Measurements from ENCODE around the gene HIP1. TPM values are rescaled to one million over a fixed set of nuclear protein-coding genes. Genes with fewer than 3 reads are reported as not detected.
A peak's percentile ranks its signal among the peaks of the same experiment; 100 is the strongest.
"Not testable (repeated sequence)": the region's sequence is repeated elsewhere in the genome, so short reads cannot be mapped to it uniquely, and the experiment has no call there.

HIP1 gene
- total and polyA plus RNA-seq, 4 donors: 26.0 to 44.0 (median 35.3) TPM

GRCh38 chr7:75771224-75771623 is 32.5 kb upstream of the HIP1 start:
- Histone ChIP-seq H3K27me3 (ENCODE audit: control insufficient read depth, insufficient read depth, low read length) (no peaks in the 10 kb centered on the region), H3K9me3 (ENCODE audit: control insufficient read depth, insufficient read depth, low read length) (no peaks in the 10 kb centered on the region), H3K27ac (ENCODE audit: low read depth, low read length) (no peak overlapping the region), H3K4me1 (ENCODE audit: control insufficient read depth, insufficient read depth, low read length) (no peaks in the 10 kb centered on the region), H3K36me3 (ENCODE audit: control insufficient read depth, insufficient read depth, low read length) (no peaks in the 10 kb centered on the region), H3K4me3 (ENCODE audit: low read depth, low read length) (no peak overlapping the region)
- DNase-seq (ENCODE audit: low read depth in 4 of 6, low spot score in 6 of 6): no peak
- no CpG with 5 or more reads among the region's 1 CpG for WGBS (ENCODE audit: insufficient coverage)

DNA sequence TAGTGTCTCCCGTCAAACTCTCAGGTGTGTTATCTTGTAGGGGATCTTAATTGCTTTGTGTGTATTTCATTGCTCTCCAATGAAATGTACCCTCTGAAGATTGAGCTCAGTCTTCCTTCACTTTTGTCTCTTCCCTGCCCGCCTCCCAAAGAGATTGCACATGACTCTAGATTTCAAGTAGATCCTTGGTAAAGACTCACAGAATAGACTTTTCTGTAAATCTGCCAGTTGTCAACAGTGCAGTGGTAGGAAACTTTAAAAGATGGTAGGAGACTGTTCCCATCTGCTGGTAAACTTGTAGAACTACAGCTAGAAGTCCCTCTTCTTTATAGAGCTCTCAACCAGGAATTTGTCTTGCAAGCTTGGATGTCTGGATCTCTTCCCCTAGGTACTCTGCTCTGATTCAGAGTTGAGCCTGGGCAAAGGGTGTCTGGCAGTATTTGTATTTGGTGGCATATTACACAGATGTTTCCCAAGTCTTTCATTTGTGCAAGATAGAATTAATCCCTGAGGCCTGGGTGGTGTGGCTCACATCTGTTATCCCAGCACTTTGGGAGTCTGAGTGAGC is 23.7 kb upstream of the HIP1 start:
- Histone ChIP-seq H3K4me3 (ENCODE audit: low read depth, low read length) (no peak overlapping the region), H3K27ac (ENCODE audit: low read depth, low read length) (no peak overlapping the region), H3K27me3 (ENCODE audit: control insufficient read depth, insufficient read depth, low read length) (no peaks in the 10 kb centered on the region), H3K4me1 (ENCODE audit: control insufficient read depth, insufficient read depth, low read length) (no peaks in the 10 kb centered on the region), H3K9me3 (ENCODE audit: control insufficient read depth, insufficient read depth, low read length) (no peaks in the 10 kb centered on the region), H3K36me3 (ENCODE audit: control insufficient read depth, insufficient read depth, low read length) (no peaks in the 10 kb centered on the region)
- WGBS (ENCODE audit: insufficient coverage): no CpG with 5 or more reads among the region's 2 CpGs
- DNase-seq (ENCODE audit: low read depth in 4 of 6, low spot score in 6 of 6): peak in 4 of 6 donors; percentile 51 to 89 (median 60)

DNA sequence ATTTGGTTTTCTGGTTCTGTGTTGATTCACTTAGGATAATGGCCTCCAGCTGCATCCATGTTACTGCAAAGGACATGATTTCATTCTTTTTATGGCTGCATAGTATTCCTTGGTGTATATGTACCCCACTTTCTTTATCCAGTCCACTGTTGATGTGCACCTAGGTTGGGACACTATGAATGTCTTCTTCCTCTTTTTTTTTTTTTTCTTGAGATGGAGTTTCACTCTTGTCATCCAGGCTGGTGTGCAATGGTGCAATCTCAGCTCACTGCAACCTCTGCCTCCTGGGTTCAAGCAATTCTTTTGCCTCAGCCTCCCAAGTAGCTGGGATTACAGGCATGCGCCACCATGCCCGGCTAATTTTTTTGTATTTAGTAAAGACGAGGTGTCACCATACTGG is 23.1 kb upstream of the HIP1 start:
- WGBS (ENCODE audit: insufficient coverage): 100% methylated on average over 2 of the region's 3 CpGs
- not testable (repeated sequence) for H3K27me3 ChIP-seq (ENCODE audit: control insufficient read depth, insufficient read depth, low read length); H3K4me1 ChIP-seq (ENCODE audit: control insufficient read depth, insufficient read depth, low read length); H3K27ac ChIP-seq (ENCODE audit: low read depth, low read length); H3K36me3 ChIP-seq (ENCODE audit: control insufficient read depth, insufficient read depth, low read length); DNase-seq (ENCODE audit: low read depth in 4 of 6, low spot score in 6 of 6); H3K4me3 ChIP-seq (ENCODE audit: low read depth, low read length); H3K9me3 ChIP-seq (ENCODE audit: control insufficient read depth, insufficient read depth, low read length)

- no peaks in the 10 kb centered on the region for H3K36me3 ChIP-seq (ENCODE audit: control insufficient read depth, insufficient read depth, low read length)
- no peaks in the 10 kb centered on the region for H3K9me3 ChIP-seq (ENCODE audit: control insufficient read depth, insufficient read depth, low read length)
- no peaks in the 10 kb centered on the region for H3K27me3 ChIP-seq (ENCODE audit: control insufficient read depth, insufficient read depth, low read length)
- DNase-seq (ENCODE audit: low read depth in 4 of 6, low spot score in 6 of 6): no peak
- no peak overlapping the region for H3K27ac ChIP-seq (ENCODE audit: low read depth, low read length)
- H3K4me3 ChIP-seq (ENCODE audit: low read depth, low read length): no peak overlapping the region
- no CpG with 5 or more reads among the region's 2 CpGs for WGBS (ENCODE audit: insufficient coverage)
- H3K4me1 ChIP-seq (ENCODE audit: control insufficient read depth, insufficient read depth, low read length): peaks cover 4% of the 10 kb centered on the region
These were observed 19.8 kb upstream of the HIP1 start for GRCh38 chr7:75758491-75758890.

DNA sequence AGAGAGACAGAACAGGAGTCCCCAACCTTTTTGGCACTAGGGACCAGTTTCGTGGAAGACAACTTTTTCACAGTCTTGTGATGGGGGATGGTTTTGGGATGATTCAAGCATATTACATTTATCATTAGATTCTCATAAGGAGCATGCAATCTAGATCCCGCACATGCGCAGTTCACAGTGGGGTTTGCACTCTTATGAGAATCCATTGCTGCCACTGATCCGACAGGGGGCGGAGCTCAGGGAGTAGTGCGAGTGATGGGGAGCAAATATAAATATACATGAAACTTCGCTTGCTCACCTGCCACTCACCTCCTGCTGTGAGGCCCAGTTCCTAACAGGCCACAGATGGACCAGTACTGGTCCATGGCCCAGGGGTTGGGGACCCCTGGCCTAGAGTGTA is 19.1 kb upstream of the HIP1 start:
- Histone ChIP-seq H3K27ac (ENCODE audit: low read depth, low read length) (no peak overlapping the region), H3K36me3 (ENCODE audit: control insufficient read depth, insufficient read depth, low read length) (no peaks in the 10 kb centered on the region), H3K9me3 (ENCODE audit: control insufficient read depth, insufficient read depth, low read length) (no peaks in the 10 kb centered on the region), H3K27me3 (ENCODE audit: control insufficient read depth, insufficient read depth, low read length) (no peaks in the 10 kb centered on the region), H3K4me3 (ENCODE audit: low read depth, low read length) (no peak overlapping the region), H3K4me1 (ENCODE audit: control insufficient read depth, insufficient read depth, low read length) (peaks cover 4% of the 10 kb centered on the region)
- WGBS (ENCODE audit: insufficient coverage): 100% methylated on average over 1 of the region's 7 CpGs
- DNase-seq (ENCODE audit: low read depth in 4 of 6, low spot score in 6 of 6): no peak

DNA sequence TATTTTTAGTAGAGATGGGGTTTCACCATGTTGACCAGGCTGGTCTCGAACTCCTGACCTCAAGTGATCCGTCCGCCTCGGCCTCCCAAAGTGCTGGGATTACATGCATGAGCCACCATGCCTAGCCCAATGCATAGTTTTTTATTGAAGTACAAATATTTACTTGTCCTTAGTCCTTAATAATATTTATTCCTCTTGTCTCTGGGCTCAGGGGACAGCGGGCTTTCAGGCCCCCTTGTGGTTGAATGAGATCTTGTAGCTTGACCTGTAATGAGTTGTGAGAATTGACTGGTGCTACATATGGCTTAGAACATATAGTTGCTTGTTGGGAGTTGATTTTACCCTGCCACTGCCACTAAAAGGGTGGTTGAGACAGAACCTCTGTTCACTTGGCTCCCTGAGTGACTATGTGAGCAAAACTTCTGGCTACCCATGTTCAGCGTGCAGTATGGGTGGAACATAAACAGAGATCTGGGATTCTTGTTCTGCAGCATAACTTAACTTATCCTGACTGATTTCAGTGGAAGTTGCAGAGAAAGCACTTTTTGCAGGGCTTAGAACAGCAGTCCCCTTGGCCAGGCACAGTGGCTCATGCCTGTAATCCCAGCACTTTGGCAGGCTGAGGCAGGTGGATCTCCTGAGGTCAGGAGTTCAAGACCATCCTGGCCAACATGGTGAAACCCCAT is 18.4 kb upstream of the HIP1 start:
- Histone ChIP-seq H3K4me3 (ENCODE audit: low read depth, low read length) (no peak overlapping the region), H3K36me3 (ENCODE audit: control insufficient read depth, insufficient read depth, low read length) (no peaks in the 10 kb centered on the region), H3K27ac (ENCODE audit: low read depth, low read length) (no peak overlapping the region), H3K27me3 (ENCODE audit: control insufficient read depth, insufficient read depth, low read length) (no peaks in the 10 kb centered on the region), H3K4me1 (ENCODE audit: control insufficient read depth, insufficient read depth, low read length) (peaks cover 4% of the 10 kb centered on the region), H3K9me3 (ENCODE audit: control insufficient read depth, insufficient read depth, low read length) (no peaks in the 10 kb centered on the region)
- DNase-seq (ENCODE audit: low read depth in 4 of 6, low spot score in 6 of 6): no peak
- 80% methylated on average over 1 of the region's 6 CpGs for WGBS (ENCODE audit: insufficient coverage)

DNA sequence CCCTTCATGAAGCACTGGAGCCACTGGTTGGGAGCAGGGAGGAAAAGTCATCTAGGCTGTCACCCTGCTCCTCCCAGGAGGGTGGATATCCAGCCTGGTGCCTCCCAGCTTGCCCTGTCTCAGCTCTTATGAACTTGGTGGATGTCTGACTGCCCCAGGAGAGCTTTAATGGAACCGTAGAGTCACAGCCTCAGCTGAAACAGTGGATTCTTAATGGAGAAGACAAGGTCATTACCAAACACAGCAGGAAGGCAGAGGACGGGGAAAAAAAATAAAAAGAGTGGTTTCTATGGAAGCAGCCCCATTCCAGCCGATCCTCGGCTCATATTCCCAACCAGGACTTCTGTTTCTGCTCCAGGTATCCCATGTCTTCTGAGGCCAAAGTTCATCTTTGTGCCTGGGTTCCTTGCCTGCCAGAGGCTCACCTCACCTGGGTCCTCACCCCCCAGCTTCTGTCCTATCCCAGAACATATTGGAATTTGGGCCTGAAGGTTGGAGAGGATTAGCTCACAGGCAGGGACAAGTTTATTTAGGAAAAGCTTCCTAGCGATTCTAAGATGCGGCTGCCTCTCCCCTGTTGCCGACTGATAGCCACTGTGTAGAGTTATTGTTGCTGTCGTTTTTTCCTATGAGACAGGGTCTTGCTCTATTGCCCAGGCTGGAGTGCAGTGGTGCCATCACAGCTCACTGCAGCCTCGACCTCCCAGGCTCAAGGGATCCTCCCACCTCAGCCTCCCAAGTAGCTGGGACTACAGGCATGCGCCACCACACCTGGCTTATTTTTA is 17.7 kb upstream of the HIP1 start:
- no peak overlapping the region for H3K27ac ChIP-seq (ENCODE audit: low read depth, low read length)
- H3K27me3 ChIP-seq (ENCODE audit: control insufficient read depth, insufficient read depth, low read length): no peaks in the 10 kb centered on the region
- peak in 1 of 6 donors; percentile 53 for DNase-seq (ENCODE audit: low read depth in 4 of 6, low spot score in 6 of 6)
- no peak overlapping the region for H3K4me3 ChIP-seq (ENCODE audit: low read depth, low read length)
- no peaks in the 10 kb centered on the region for H3K9me3 ChIP-seq (ENCODE audit: control insufficient read depth, insufficient read depth, low read length)
- 58% methylated on average over 7 of the region's 10 CpGs for WGBS (ENCODE audit: insufficient coverage)
- no peaks in the 10 kb centered on the region for H3K36me3 ChIP-seq (ENCODE audit: control insufficient read depth, insufficient read depth, low read length)
- H3K4me1 ChIP-seq (ENCODE audit: control insufficient read depth, insufficient read depth, low read length): peaks cover 4% of the 10 kb centered on the region

GRCh38 chr7:75743455-75743859 is 4.7 kb upstream of the HIP1 start:
- H3K27me3 ChIP-seq (ENCODE audit: control insufficient read depth, insufficient read depth, low read length): no peaks in the 10 kb centered on the region

DNA sequence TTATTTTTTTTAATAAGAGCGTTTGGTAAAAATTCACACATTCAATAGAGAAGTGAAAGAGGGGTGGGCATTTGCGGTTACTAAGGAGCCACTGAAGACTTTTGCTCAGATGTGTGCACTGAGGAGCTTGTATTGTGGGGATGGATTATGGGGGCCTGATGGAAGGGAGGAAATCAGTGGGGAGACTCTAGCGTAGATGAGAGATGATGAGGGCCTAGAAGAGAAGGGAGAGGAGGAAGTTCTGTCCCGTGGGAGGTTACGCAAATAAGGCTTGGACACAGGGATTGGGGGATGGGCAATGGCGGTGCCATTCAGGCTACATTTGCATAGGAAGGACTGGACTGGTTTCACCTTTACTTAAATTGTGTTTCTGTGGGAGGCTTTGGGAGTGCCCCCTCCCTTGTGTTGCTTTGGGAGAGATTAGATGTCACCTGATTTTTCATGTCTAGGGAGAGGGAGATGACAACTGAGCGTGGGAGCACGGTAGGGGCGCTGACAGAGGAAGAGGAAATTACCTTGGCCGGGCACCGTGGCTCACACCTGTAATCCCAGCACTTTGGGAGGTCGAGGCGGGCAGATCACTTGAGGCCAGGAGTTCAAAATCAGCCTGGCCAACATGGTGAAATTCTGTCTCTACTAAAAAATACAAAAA is 2.2 kb upstream of the HIP1 start:
- Histone ChIP-seq H3K4me1 (ENCODE audit: control insufficient read depth, insufficient read depth, low read length) (peaks cover 18% of the 10 kb centered on the region), H3K27me3 (ENCODE audit: control insufficient read depth, insufficient read depth, low read length) (no peaks in the 10 kb centered on the region), H3K27ac (ENCODE audit: low read depth, low read length) (no peak overlapping the region), H3K4me3 (ENCODE audit: low read depth, low read length) (no peak overlapping the region), H3K36me3 (ENCODE audit: control insufficient read depth, insufficient read depth, low read length) (no peaks in the 10 kb centered on the region), H3K9me3 (ENCODE audit: control insufficient read depth, insufficient read depth, low read length) (no peaks in the 10 kb centered on the region)
- 55% methylated on average over 7 of the region's 13 CpGs for WGBS (ENCODE audit: insufficient coverage)
- DNase-seq (ENCODE audit: low read depth in 4 of 6, low spot score in 6 of 6): no peak

More at GRCh38 chr7:75743455-75743859, 4.7 kb upstream of the HIP1 start:
- Histone ChIP-seq H3K9me3 (ENCODE audit: control insufficient read depth, insufficient read depth, low read length) (no peaks in the 10 kb centered on the region), H3K27ac (ENCODE audit: low read depth, low read length) (no peak overlapping the region), H3K4me1 (ENCODE audit: control insufficient read depth, insufficient read depth, low read length) (peaks cover 7% of the 10 kb centered on the region), H3K4me3 (ENCODE audit: low read depth, low read length) (no peak overlapping the region), H3K36me3 (ENCODE audit: control insufficient read depth, insufficient read depth, low read length) (no peaks in the 10 kb centered on the region)
- 80% methylated on average over 2 of the region's 4 CpGs for WGBS (ENCODE audit: insufficient coverage)
- peak in 1 of 6 donors; percentile 32 for DNase-seq (ENCODE audit: low read depth in 4 of 6, low spot score in 6 of 6)

Measured in spinal cord (tissue), 10 donors.